Neural cell (in vitro differentiated cells): ENCODE results near the gene CASTOR2.

ENCODE experiments used
- CTCF ChIP-seq: fragments of 450-650 bp; IDR thresholded peaks from 2 replicates; pipeline ENCODE4 v1.5.1; 2014; ENCODE audit warnings: antibody characterized with exemption, mild to moderate bottlenecking, moderate library complexity; ENCODE audit not compliant: poor library complexity, severe bottlenecking
- EP300 ChIP-seq: fragments of 450-650 bp; conservative IDR thresholded peaks from 2 replicates; pipeline ENCODE4 v1.6.1; 2014; ENCODE audit warnings: antibody characterized with exemption, mild to moderate bottlenecking, moderate library complexity; ENCODE audit not compliant: poor library complexity, severe bottlenecking
- EZH2 ChIP-seq: fragments of 200-600, 300-800 bp; shearing (Covaris generic), sonication (generic); IDR thresholded peaks from 2 replicates; pipeline ENCODE4 v1.6.1; 2014; ENCODE audit warnings: antibody characterized with exemption, low read length, borderline replicate concordance, mild to moderate bottlenecking; ENCODE audit not compliant: insufficient read depth, poor library complexity, severe bottlenecking
- SMC3 ChIP-seq: fragments of 450-650 bp; conservative IDR thresholded peaks from 2 replicates; pipeline ENCODE4 v1.6.1; 2014; ENCODE audit warnings: antibody characterized with exemption, mild to moderate bottlenecking, moderate library complexity; ENCODE audit not compliant: poor library complexity

GRCh38 chr7:75058406-75058805 is 93.9 kb downstream of the CASTOR2 start:
- TF ChIP-seq SMC3 (no peak), EP300 (no peak), CTCF (no peak), EZH2 (no peak)
